Measurements from ENCODE around the gene URAD. TPM values are rescaled to one million over a fixed set of nuclear protein-coding genes. Genes with fewer than 3 reads are reported as not detected.
"Not testable (repeated sequence)": the region's sequence is repeated elsewhere in the genome, so short reads cannot be mapped to it uniquely, and the experiment has no call there.

URAD gene, protein sequence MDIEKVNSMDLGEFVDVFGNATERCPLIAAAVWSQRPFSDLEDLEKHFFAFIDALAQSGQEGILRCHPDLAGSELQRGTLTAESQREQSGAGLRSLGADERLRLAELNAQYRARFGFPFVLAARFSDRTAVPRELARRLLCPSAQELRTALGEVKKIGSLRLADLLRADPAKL
- not detected for total RNA-seq

DNA sequence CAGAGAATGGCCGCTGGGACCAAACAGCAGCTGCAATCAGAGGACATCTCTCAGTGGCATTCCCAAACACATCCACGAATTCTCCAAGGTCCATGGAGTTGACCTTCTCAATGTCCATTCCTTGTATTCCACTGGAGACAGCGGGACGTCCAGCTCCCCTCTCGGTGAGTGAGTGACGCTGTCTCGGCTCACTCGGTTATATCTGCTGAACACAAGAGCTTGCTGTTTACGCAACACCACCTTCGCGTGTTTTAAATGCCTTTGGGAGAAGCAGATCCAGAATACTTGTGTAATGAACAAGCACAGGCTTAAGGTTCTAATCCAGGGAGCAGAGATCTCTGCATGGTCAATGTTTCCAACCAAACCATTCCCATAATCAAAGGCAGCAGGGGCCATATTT, at the start of gene URAD:
TSS of gene URAD (minus strand) at position 174 of the 400 bp plus-strand sequence. CDS start at position 118, 56 bp downstream.
- peaks cover 25% of the 10 kb centered on the region for H3K27me3 Mint-ChIP-seq
- H3K9me3 Mint-ChIP-seq, result no peaks in the 10 kb centered on the region
- no peak within 1 kb of the TSS for H3K4me3 Mint-ChIP-seq
- intact Hi-C loops (cut with micrococcal nuclease), result no loop called here
- DNase-seq, result no peak
- no peaks in the 10 kb centered on the region for H3K4me1 Mint-ChIP-seq (ENCODE audit: low read depth)
- CTCF ChIA-PET, result interaction anchor here (1.1 to 2.0 kb wide), 3 partner anchors 158 to 162 kb away, joined by 3 to 8 read pairs (median 4); no protein-coding TSS in a partner anchor
- no peaks in the 10 kb centered on the region for H3K36me3 Mint-ChIP-seq
- H3K27ac Mint-ChIP-seq, result no peak within 1 kb of the TSS
- POLR2A ChIA-PET, result interaction anchor here (0.6 kb wide), 1 partner anchor 361 kb away, joined by 3 read pairs; no protein-coding TSS in a partner anchor

DNA sequence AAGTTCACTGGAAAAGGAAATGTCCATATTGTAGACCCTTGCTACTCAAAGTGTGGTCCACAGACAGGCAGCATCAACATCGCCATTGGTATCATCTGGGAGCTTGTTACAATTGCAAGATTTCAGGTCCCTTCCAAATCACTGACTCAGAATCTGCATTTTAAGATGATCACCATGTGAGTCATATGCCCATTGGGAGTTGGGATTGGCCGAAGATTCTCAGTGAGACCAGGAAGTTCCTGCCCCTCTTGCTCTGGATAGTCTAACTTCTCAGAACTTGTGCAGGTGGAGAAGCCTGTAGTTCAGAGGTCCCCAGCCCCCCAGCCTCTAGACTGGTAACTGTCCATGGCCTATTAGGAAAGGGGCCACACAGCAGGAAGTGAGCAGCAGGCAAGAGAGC, 48.9 kb upstream of the URAD start:
- H3K27ac Mint-ChIP-seq, result no peak overlapping the region
- POLR2A ChIA-PET, result no interaction called here

DNA sequence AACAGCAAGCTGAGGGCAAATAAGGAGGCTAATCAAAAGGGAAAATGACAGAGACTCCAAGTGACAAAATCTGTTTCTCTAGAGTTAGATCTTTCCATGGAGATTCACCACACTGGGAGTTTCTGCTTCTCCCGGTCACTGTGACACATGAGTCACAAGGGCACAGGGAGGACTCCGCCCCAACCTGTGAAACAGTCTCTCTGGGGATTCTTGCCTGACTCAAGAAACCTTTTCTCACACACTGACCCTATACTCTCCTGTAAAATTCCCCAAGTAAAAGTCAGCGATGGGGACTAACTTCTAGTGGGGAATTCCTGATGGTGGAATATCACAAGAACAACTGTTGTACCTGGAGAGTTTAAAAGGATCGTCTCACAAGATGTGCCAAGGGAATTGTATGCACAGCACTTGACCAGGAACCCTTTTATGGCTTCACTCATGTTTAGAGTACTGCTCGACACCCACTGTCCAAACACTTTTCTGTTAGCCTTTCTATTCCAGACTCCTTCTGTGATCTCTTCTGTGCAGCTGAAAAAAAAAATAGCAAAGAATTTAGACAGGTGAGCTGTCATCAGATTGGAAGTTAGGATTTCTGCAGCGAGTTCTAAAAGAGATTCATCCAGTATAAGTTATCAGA, 46.8 kb upstream of the URAD start:
- no peaks in the 10 kb centered on the region for H3K9me3 Mint-ChIP-seq
- DNase-seq, result no peak
- POLR2A ChIA-PET, result no interaction called here
- H3K4me1 Mint-ChIP-seq (ENCODE audit: low read depth), result peaks cover 2% of the 10 kb centered on the region
- no peaks in the 10 kb centered on the region for H3K36me3 Mint-ChIP-seq
- CTCF ChIA-PET, result no interaction called here
- H3K27me3 Mint-ChIP-seq, result peaks cover 35% of the 10 kb centered on the region
- no peak overlapping the region for H3K4me3 Mint-ChIP-seq
- no peak overlapping the region for H3K27ac Mint-ChIP-seq
- intact Hi-C loops (cut with micrococcal nuclease), result no loop called here

More for the DNA sequence above, 48.9 kb upstream of the URAD start:
- Mint-ChIP-seq H3K4me1 (ENCODE audit: low read depth) (peaks cover 2% of the 10 kb centered on the region), H3K4me3 (no peak overlapping the region), H3K9me3 (no peaks in the 10 kb centered on the region), H3K27me3 (peaks cover 33% of the 10 kb centered on the region), H3K36me3 (no peaks in the 10 kb centered on the region)
- CTCF ChIA-PET, result no interaction called here
- intact Hi-C loops (cut with micrococcal nuclease), result no loop called here
- DNase-seq, result peak; percentile 15

DNA sequence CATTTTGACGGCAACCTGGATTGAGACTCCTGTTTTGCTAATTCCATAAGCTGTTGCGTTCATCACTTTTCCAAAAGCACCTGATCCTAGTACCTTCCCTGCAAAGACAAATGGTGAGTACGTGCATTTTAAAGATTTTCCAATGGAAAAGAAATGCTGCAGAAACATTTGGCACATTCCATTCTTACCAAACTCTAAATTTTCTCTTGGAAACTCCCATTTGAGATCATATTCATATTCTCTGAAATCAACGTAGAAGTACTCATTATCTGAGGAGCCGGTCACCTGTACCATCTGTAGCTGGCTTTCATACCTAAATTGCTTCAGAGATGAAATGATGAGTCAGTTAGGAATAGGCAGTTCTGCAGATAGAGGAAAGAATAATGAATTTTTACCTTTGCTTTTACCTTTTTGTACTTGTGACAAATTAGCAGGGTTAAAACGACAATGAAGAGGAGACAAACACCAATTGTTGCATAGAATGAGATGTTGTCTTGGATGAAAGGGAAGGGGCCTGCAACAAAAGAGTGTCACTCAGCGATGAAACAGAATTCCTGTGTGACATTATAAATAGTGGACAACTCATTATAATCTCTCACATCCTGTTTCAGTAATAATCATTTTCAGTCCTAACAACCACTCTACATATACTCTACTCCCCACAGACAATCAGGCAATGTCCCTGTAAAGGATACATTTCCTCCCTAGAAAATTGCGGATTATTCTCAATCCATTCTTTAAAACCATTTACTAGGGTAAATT, 45.6 kb upstream of the URAD start:
- DNase-seq, result no peak
- CTCF ChIA-PET, result no interaction called here
- intact Hi-C loops (cut with micrococcal nuclease), result no loop called here
- H3K4me3 Mint-ChIP-seq, result no peak overlapping the region
- H3K9me3 Mint-ChIP-seq, result no peaks in the 10 kb centered on the region
- H3K36me3 Mint-ChIP-seq, result no peaks in the 10 kb centered on the region
- no peak overlapping the region for H3K27ac Mint-ChIP-seq
- H3K4me1 Mint-ChIP-seq (ENCODE audit: low read depth), result peaks cover 2% of the 10 kb centered on the region
- peaks cover 38% of the 10 kb centered on the region for H3K27me3 Mint-ChIP-seq
- POLR2A ChIA-PET, result no interaction called here

DNA sequence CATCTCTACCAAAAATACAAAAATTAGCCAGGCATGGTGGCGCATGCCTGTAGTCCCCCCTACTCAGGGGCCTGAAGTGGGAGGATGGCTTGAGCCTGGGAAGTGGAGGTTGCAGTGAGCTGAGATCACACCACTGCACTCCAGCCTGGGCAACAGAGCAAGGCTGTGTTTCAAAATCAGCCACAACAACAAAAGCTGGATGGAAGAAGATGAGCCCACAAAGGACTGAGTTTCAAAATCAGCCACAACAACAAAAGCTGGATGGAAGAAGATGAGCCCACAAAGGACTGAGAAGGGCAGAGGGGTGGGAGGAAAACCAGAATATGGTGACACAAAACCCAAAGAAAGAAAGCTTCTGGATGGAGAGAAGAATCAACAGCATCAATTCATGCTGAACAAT, 43.9 kb upstream of the URAD start:
- H3K9me3 Mint-ChIP-seq; H3K4me1 Mint-ChIP-seq (ENCODE audit: low read depth); DNase-seq; H3K4me3 Mint-ChIP-seq; POLR2A ChIA-PET; H3K27ac Mint-ChIP-seq; H3K36me3 Mint-ChIP-seq; CTCF ChIA-PET; intact Hi-C loops (cut with micrococcal nuclease): not testable (repeated sequence)
- H3K27me3 Mint-ChIP-seq, result peaks cover 32% of the 10 kb centered on the region

DNA sequence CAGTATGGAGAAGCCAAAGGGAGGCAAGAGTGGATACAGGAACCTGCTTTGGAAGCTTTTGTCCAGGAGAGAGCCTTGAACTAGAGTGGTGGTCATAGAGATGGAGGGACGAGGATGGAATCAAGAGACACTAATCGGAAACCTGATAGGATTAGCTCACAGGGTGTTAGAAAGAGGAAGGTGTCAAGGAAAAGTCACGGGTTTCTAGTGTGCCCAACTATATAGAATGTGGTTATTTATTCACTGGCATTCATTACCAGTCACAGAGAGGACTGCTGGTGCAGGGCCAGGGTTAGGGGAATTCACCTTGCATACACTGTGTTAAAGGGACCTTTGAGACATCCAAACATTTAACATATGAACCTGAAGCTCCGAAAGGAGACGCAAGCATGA, 43.4 kb upstream of the URAD start:
- Mint-ChIP-seq H3K27ac (no peak overlapping the region), H3K4me3 (no peak overlapping the region), H3K36me3 (no peaks in the 10 kb centered on the region), H3K9me3 (no peaks in the 10 kb centered on the region), H3K27me3 (peaks cover 31% of the 10 kb centered on the region), H3K4me1 (ENCODE audit: low read depth) (peaks cover 9% of the 10 kb centered on the region)
- intact Hi-C loops (cut with micrococcal nuclease), result no loop called here
- DNase-seq, result no peak
- ChIA-PET POLR2A (no interaction called here), CTCF (no interaction called here)

DNA sequence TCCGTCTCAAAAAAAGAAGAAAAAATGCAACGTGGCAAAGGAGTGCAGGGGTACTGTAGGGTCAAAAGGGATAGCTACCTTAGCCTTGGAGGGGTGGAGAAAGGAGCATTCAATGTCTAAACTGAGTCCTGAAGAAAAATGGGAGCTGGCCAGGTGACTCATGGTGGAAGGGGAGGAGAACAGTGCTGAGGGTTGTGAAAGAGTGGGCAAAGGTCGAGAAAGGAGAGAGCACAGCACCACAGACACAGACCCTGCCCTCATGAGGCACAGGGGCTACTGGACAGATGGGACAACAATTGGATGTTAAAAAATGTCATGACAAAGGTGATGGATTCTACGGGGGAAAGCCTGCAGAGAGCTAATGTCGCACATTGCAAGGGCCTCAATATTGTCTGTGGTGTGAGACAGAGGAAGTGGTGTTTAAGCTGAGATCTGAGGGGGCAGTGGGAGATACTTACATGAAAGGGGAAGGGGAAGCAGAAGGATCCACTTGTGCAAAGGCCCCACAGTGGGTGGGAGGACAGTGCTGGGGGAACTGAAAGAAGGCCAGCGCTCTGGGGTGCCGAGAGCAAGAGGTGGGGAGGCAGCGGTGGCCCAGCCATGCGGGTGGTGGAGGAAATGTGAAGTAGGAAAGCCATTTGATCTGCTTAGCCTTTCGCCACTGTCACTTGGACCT, 42.9 kb upstream of the URAD start:
- Mint-ChIP-seq H3K4me3 (no peak overlapping the region), H3K27me3 (peaks cover 31% of the 10 kb centered on the region), H3K9me3 (no peaks in the 10 kb centered on the region), H3K4me1 (ENCODE audit: low read depth) (peaks cover 9% of the 10 kb centered on the region), H3K36me3 (no peaks in the 10 kb centered on the region), H3K27ac (no peak overlapping the region)
- ChIA-PET CTCF (no interaction called here), POLR2A (no interaction called here)
- intact Hi-C loops (cut with micrococcal nuclease), result no loop called here
- no peak for DNase-seq

DNA sequence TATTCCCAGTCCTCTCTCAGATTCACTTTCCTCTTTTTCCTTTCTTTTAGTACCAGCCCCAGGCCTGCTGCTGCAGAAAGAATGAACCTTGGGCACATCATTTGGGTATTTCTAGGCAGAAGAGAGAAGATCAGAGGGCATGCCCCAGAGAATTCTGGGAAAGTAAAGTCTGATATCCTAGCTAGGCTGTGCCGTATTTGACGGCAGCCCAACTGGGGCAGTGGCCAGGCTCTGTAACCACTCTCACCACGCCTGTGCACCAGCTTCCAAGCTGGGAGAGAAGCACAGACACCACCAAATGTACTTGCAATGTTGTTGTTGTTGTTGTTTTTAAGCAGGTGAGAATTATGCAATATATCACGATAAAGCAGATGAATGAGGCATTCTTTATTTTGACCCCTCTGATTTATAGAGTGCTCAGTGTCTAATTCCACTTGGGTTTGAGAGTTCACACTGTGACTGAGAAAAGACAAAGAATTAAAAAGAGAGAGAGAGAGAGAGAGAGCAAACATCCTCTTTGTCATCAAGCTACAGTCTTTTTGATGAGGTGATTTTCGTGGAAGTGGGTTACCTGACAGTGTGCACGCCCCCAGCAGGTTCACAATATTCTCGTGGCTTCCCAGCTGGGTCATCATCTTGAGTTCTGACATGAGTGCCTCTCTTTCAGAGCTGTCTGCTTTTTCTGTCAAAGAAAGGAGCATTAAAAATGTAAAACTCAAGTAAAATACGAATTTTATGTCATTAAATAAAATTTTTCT, 39.3 kb upstream of the URAD start:
- CTCF ChIA-PET, result no interaction called here
- no peak for DNase-seq
- intact Hi-C loops (cut with micrococcal nuclease), result no loop called here
- Mint-ChIP-seq H3K36me3 (no peaks in the 10 kb centered on the region), H3K4me3 (no peak overlapping the region), H3K27me3 (peaks cover 23% of the 10 kb centered on the region), H3K4me1 (ENCODE audit: low read depth) (peaks cover 9% of the 10 kb centered on the region), H3K9me3 (no peaks in the 10 kb centered on the region), H3K27ac (no peak overlapping the region)
- POLR2A ChIA-PET, result no interaction called here

DNA sequence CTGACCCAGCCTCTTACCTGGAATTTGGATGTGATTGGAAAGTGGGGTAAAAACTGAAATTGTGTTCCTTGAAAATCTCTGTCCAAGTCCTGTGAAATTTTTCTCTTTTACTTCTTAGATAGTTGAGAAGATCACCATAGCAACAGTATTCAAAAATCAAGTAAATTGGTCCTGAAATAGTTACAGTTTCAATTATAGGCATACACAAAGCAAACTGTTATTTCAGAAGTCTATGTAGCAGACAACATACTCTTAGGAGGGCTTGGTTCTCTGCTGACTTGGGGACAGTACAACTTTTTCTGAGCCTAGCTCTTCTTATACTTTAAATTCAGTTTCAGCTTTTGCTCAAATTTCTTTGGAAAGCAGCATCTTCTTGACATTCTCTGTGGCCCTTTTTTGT, 38.6 kb upstream of the URAD start:
- no peak overlapping the region for H3K27ac Mint-ChIP-seq
- POLR2A ChIA-PET, result no interaction called here

DNA sequence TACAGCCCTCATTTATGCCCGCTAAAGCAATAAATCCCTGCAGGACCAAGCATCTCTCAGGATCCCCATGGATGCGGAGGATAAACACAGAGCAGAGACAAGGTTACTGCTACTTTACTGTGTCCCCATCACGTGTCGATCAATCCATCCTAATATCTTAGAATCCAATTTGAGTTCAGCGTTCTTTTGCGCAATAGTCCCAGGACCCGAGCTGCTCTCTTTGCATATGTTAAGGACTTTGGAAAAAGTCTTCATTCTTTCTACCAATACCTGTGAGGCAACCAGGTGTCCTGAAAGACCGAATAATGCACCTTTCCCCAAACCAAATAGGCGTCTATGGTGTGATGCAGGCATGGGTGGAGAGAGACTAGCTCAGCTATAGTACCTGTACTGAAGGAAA, 38.0 kb upstream of the URAD start:
- no peak overlapping the region for H3K27ac Mint-ChIP-seq
- H3K4me3 Mint-ChIP-seq, result no peak overlapping the region
- H3K36me3 Mint-ChIP-seq, result no peaks in the 10 kb centered on the region
- no peaks in the 10 kb centered on the region for H3K9me3 Mint-ChIP-seq
- H3K27me3 Mint-ChIP-seq, result peaks cover 17% of the 10 kb centered on the region
- intact Hi-C loops (cut with micrococcal nuclease), result no loop called here
- DNase-seq, result no peak
- ChIA-PET POLR2A (no interaction called here), CTCF (no interaction called here)
- H3K4me1 Mint-ChIP-seq (ENCODE audit: low read depth), result peaks cover 9% of the 10 kb centered on the region

More for the DNA sequence above, 38.6 kb upstream of the URAD start:
- Mint-ChIP-seq H3K4me3 (no peak overlapping the region), H3K27me3 (peaks cover 21% of the 10 kb centered on the region), H3K36me3 (no peaks in the 10 kb centered on the region), H3K9me3 (no peaks in the 10 kb centered on the region), H3K4me1 (ENCODE audit: low read depth) (peaks cover 9% of the 10 kb centered on the region)
- DNase-seq, result no peak
- intact Hi-C loops (cut with micrococcal nuclease), result no loop called here
- CTCF ChIA-PET, result no interaction called here

DNA sequence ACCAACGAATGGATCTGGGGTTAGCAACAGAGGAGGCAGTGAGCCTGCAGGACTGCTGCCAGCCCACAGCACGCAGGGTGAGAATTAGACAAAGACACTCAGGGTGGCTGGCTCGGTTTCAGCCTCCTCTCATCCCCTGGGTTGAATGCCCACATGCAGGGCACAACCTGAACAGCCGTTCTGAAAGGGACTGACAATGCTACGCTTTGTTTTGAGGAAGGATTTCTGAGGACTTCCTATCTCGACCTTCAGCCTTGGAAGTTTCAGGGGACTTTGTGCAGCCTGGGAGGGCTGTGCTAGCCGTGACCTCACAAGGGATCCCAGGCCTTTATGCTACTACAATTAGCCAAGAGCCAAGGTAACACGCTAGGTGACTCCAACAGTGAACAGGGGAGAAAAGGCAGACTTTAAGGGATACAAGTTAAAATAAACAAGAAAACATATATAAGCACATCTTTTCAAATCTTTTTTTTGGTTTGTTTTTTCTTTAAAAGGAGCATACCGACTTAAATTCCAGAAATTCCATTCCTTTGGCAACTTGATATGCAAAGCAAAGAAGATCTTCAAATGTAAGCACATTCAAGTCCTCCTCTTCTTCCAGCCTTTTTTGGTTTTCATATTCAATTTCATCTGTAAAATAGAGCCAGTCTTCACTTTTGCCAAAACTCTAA, 34.5 kb upstream of the URAD start:
- Mint-ChIP-seq H3K36me3 (no peaks in the 10 kb centered on the region), H3K27ac (no peak overlapping the region), H3K4me1 (ENCODE audit: low read depth) (peaks cover 9% of the 10 kb centered on the region), H3K9me3 (no peaks in the 10 kb centered on the region), H3K4me3 (no peak overlapping the region), H3K27me3 (peaks cover 14% of the 10 kb centered on the region)
- no peak for DNase-seq
- intact Hi-C loops (cut with micrococcal nuclease), result no loop called here
- ChIA-PET CTCF (no interaction called here), POLR2A (no interaction called here)

All from activated CD4-positive, alpha-beta memory T cell treated with anti-CD3 and anti-CD28 coated beads for 36 hours (primary cell).